Heart left ventricle (tissue), 16 donors: ENCODE data around the gene AFF3. TPM values are rescaled to one million over a fixed set of nuclear protein-coding genes. Genes with fewer than 3 reads are reported as not detected.

Source experiments
- ATAC-seq, 4 donors: fragments of 200-7000 bp; cut with Tn5 transposase; one replicate each; pipeline ENCODE4 v1.9.1; 2020 to 2022; ENCODE audit warnings: moderate library complexity in 4 of 4, mild to moderate bottlenecking in 3 of 4, moderate number of reproducible peaks in 1 of 4
- DNase-seq, 5 donors: peaks; one replicate each; pipeline ENCODE4 v3.0.0-alpha.2; 2020
- H3K27ac ChIP-seq, 12 donors: fragments of 200-600 bp; sonication (generic) in 4 of 12; one replicate each; pipeline versions ENCODE4 v1.5.0 to v1.8.0; 2016 to 2022; ENCODE audit warnings: mild to moderate bottlenecking in 2 of 12
- H3K27me3 ChIP-seq, 9 donors: fragments of 200-600 bp; sonication (generic) in 2 of 9; one replicate each; pipeline versions ENCODE4 v1.5.1 to v1.8.0; 2016 to 2022; ENCODE audit warnings: mild to moderate bottlenecking in 3 of 9
- H3K36me3 ChIP-seq, 9 donors: fragments of 200-600 bp; sonication (generic) in 2 of 9; one replicate each; pipeline versions ENCODE4 v1.5.0 to v1.8.0; 2018 to 2022; ENCODE audit warnings: mild to moderate bottlenecking in 2 of 9
- H3K4me1 ChIP-seq, 12 donors: fragments of 200-600 bp; sonication (generic) in 4 of 12; one replicate each; pipeline versions ENCODE4 v1.5.0 to v1.8.0; 2016 to 2022; ENCODE audit warnings: mild to moderate bottlenecking in 3 of 12
- H3K4me3 ChIP-seq, 12 donors: fragments of 200-600 bp; sonication (generic) in 4 of 12; one replicate each; pipeline versions ENCODE4 v1.5.0 to v1.8.0; 2017 to 2022; ENCODE audit warnings: mild to moderate bottlenecking in 9 of 12, moderate library complexity in 4 of 12
- H3K9me3 ChIP-seq, 12 donors: fragments of 200-600 bp; sonication (generic) in 4 of 12; one replicate each; pipeline versions ENCODE4 v1.5.0 to v1.8.0; 2016 to 2022; ENCODE audit warnings: mild to moderate bottlenecking in 1 of 12
- POLR2A ChIP-seq, 2 donors: fragments of 450-650 bp; IDR thresholded peaks; one replicate each; pipeline ENCODE4 v1.6.1; 2017; ENCODE audit warnings: antibody characterized with exemption in 2 of 2, mild to moderate bottlenecking in 2 of 2, moderate library complexity in 2 of 2
- WGBS, 4 donors: extraction: QIAGEN DNeasy Blood & Tissue Kit in 2 of 4; methylation state at CpG; one replicate each; pipeline versions ENCODE4 v1.1.5 to v1.1.7; 2013 to 2018; 5-methylcytosine and 5-hydroxymethylcytosine counted together
- intact Hi-C, 10 donors: fragments of 100-400 bp; cut with DNase I; formaldehyde crosslinking; loops; one replicate each; pipeline versions ENCODE4 v1.11.1 to v1.14.2; 2022
- polyA plus RNA-seq, 2 donors: library from polyadenylated mRNA; stranded (reverse); fragments of 200-250 nt; gene quantifications; one replicate each; pipeline ENCODE4 v1.2.3, GENCODE V29; 2013
- total RNA-seq, 9 donors: library from RNA; depleted of rRNA in 2 of 9; stranded (reverse); fragments of >200 nt in 2 of 9; fragmentation: NEBNext Ultra II Directional in 3 of 9; extraction: Animal tissue kit (Norgen Biotek cat#: 25700) in 3 of 9; gene quantifications; one replicate each; pipeline versions ENCODE4 v1.1.0 to v1.2.4, GENCODE V29; 2016 to 2023
- TF ChIP-seq, protein P1 (sequence below), 12 donors: fragments of 200-600 bp; sonication (generic) in 4 of 12; IDR thresholded peaks; one replicate each; pipeline versions ENCODE4 v1.5.0 to v1.8.0; 2018 to 2022; ENCODE audit warnings: antibody characterized with exemption in 12 of 12, mild to moderate bottlenecking in 5 of 12
- donor health status: ischemic (EF 13 %, LVEDD 7.1; RV severe dilation, severe dysfunction).
- donor health status: healthy with polysubstance abuse.
- donor health status: DM: no; HTN: yes; CAD: no.
- donor health status: DM: no; HTN: no; CAD: no.
- donor health status: ischemic (EF 25% LVEDD 6.9; RV normal size, moderate dysfunction).
- donor health status: ischemic (EF 25% LVEDD 5.7; RV mildly dilated, moderate dysfunction).
- donor health status: healthy.
- donor health status: DM: yes; HTN: yes; CAD: no.
- donor health status: ischemic (EF 35%, LVEDD 5.7; RV mildly dilated, moderate dysfunction).
- donor health status: nonischemic (EF 11% LVEDD 7.7; RV severe dilation, severe dysfunction).
- donor health status: DM: yes; HTN: yes; CAD: no.
- donor health status: PGD.
- donor health status: ischemic (EF 29% LVEDD 5.4; RV normal size, mild dysfunction).
- donor health status: nonischemic (EF 23%, LVEDD 6.1; RV moderate dilation, normal function).

The AFF3 gene
- total and polyA plus RNA-seq, 11 donors: 1.3 to 15.5 (median 4.7) TPM

GRCh38 chr2:99851811-99852210, 290.6 kb downstream of the AFF3 start:
- TF ChIP-seq, protein P1, sequence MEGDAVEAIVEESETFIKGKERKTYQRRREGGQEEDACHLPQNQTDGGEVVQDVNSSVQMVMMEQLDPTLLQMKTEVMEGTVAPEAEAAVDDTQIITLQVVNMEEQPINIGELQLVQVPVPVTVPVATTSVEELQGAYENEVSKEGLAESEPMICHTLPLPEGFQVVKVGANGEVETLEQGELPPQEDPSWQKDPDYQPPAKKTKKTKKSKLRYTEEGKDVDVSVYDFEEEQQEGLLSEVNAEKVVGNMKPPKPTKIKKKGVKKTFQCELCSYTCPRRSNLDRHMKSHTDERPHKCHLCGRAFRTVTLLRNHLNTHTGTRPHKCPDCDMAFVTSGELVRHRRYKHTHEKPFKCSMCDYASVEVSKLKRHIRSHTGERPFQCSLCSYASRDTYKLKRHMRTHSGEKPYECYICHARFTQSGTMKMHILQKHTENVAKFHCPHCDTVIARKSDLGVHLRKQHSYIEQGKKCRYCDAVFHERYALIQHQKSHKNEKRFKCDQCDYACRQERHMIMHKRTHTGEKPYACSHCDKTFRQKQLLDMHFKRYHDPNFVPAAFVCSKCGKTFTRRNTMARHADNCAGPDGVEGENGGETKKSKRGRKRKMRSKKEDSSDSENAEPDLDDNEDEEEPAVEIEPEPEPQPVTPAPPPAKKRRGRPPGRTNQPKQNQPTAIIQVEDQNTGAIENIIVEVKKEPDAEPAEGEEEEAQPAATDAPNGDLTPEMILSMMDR (IDR thresholded peaks at IDR 0.05): no peak
- TF ChIP-seq POLR2A (IDR thresholded peaks at IDR 0.05): no peak
- Histone ChIP-seq H3K36me3 (no peaks in the 10 kb centered on the region), H3K4me3 (no peak overlapping the region), H3K9me3 (peaks cover 0 to 12% (median 0%) of the 10 kb centered on the region in 12 donors), H3K27ac (no peak overlapping the region), H3K4me1 (peaks cover 0 to 4% (median 0%) of the 10 kb centered on the region in 12 donors), H3K27me3 (no peaks in the 10 kb centered on the region)
- 88 to 92% (median 88%) methylated on average over 4 of the region's 4 CpGs for WGBS, 4 donors
- ATAC-seq (no peak), DNase-seq (no peak)
- intact Hi-C loops: no loop called here

DNA sequence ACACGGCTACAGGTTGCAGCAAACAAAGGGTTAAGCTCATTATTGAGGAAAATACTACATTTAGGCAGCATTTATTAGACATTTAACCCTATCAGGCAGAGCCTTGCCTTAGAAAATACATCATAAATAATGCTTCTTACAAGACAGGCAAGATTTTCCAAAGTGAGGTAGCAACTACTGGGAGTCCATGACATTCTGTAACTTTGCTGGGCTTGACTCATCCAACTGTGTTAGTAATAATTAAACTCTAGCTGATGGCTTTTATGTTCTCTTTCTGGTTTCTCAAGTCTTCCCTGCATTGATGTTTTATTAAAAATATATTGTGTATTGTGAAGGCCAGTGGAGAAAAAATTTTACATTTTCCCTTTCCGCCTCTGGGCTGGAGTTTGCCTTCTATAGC, 291.3 kb downstream of the AFF3 start:
- no peak for TF ChIP-seq POLR2A (IDR thresholded peaks at IDR 0.05)
- TF ChIP-seq, protein P1 (IDR thresholded peaks at IDR 0.05): no peak
- Histone ChIP-seq H3K36me3 (no peaks in the 10 kb centered on the region), H3K4me3 (no peak overlapping the region), H3K4me1 (peaks cover 0 to 4% (median 0%) of the 10 kb centered on the region in 12 donors), H3K27ac (no peak overlapping the region), H3K9me3 (peaks cover 0 to 9% (median 0%) of the 10 kb centered on the region in 12 donors), H3K27me3 (no peaks in the 10 kb centered on the region)
- WGBS, 4 donors: 94 to 97% (median 96%) methylated on average over 2 of the region's 2 CpGs
- intact Hi-C loops: no loop called here
- DNase-seq (no peak), ATAC-seq (no peak)

DNA sequence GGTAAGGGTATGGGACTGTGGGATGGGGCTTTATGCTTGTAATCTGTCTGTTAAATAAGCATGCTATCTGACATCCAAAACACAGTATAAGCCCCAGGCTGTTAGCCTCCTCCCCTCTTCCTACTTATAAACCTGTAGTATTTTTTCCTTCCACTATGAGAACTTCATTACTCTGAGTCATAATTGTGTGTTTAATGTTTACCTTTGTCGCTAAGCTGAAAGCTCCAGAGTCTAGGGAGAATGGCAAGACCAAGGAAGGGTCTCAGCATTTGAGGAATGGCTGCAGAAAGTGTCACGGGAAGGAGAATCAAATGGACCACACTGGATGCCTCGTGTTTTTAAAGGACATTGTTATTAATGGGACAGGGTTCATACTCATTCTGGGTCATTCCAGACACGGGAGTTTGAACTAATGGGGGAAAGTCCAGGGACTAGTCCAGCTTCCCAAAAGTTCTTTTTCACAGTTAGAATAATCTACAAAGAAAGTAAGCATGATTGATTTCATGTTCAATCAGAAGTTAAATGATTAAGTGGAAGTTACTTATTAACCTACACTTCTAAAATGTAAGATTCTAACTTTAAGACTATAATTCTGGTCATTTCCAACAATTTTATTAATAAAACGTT, 292.2 kb downstream of the AFF3 start:
- WGBS, 4 donors: 87 to 91% (median 89%) methylated on average over 5 of the region's 5 CpGs
- no peak for TF ChIP-seq POLR2A (IDR thresholded peaks at IDR 0.05)
- TF ChIP-seq, protein P1 (IDR thresholded peaks at IDR 0.05): no peak
- H3K36me3 ChIP-seq: no peaks in the 10 kb centered on the region
- H3K27ac ChIP-seq: no peak overlapping the region
- no peaks in the 10 kb centered on the region for H3K27me3 ChIP-seq
- H3K9me3 ChIP-seq: peaks cover 0 to under 1% (median 0%) of the 10 kb centered on the region in 12 donors
- no peak for ATAC-seq
- DNase-seq: no peak
- peaks cover 0 to 4% (median 0%) of the 10 kb centered on the region in 12 donors for H3K4me1 ChIP-seq
- intact Hi-C loops: no loop called here
- no peak overlapping the region for H3K4me3 ChIP-seq

DNA sequence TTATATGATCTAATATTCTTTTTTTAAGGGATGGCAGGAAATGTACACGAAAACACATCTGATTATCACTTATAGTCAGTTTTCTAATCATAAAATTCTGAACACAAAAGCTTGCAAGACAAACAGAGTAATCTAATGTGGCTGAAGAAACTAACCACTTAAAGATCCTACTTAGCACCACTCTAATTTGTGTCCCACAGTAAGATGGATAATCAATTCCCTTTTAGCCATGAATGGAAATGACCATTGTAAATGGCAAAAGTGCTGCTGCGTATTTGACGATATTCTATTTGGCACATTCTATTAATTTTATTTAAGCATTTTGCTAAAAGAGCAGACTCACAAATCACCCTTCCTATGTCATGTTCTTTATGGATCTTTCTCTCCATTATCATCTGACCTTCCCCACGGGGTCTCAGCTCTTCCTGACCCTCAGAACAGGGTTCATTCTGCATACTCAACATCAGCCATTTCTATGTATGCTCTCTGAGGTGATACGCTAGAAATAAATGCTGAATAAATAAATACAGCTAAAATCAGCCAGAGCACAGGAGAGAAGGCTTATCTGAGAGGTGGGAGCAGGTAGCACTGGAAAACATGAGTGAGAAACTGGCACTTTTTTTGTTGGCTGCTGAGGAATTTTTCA, 295.8 kb downstream of the AFF3 start:
- DNase-seq: no peak
- Histone ChIP-seq H3K4me1 (no peaks in the 10 kb centered on the region), H3K27ac (no peak overlapping the region), H3K27me3 (no peaks in the 10 kb centered on the region), H3K36me3 (no peaks in the 10 kb centered on the region), H3K9me3 (no peaks in the 10 kb centered on the region), H3K4me3 (no peak overlapping the region)
- ATAC-seq: no peak
- TF ChIP-seq POLR2A (IDR thresholded peaks at IDR 0.05): no peak
- TF ChIP-seq, protein P1 (IDR thresholded peaks at IDR 0.05): no peak
- 94 to 95% (median 95%) methylated on average over 5 of the region's 5 CpGs for WGBS, 4 donors
- intact Hi-C loops: no loop called here
